Astrocyte of the spinal cord (primary cell): ENCODE measurements around the gene KCNIP3.
"Not testable (repeated sequence)": the region's sequence is repeated elsewhere in the genome, so short reads cannot be mapped to it uniquely, and the experiment has no call there.

Source experiments
- DNase-seq: peaks from one replicate; pipeline ENCODE4 v3.0.0; 2011; ENCODE audit warnings: low read depth, low spot score
- H3K4me3 ChIP-seq: 2 replicates; pipeline ENCODE4 v1.5.1; 2011; ENCODE audit warnings: low read depth, mild to moderate bottlenecking, low read length, moderate library complexity
- CTCF ChIP-seq: IDR thresholded peaks from 2 replicates; pipeline ENCODE4 v1.5.1; 2012; ENCODE audit warnings: low read depth, mild to moderate bottlenecking, low read length, inconsistent platforms
- in situ Hi-C: cut with HindIII; loops from 2 replicates; pipeline ENCODE4 v1.10.0; 2017; ENCODE audit warnings: low sequenced_read_pairs

KCNIP3 gene

GRCh38 chr2:95399061-95399460, 101.9 kb downstream of the KCNIP3 start:
- H3K4me3 ChIP-seq = no peak overlapping the region
- in situ Hi-C loops = no loop called here
- no peak for DNase-seq
- no peak for TF ChIP-seq CTCF

GRCh38 chr2:95401480-95401879, 104.3 kb downstream of the KCNIP3 start:
- no peak for TF ChIP-seq CTCF
- H3K4me3 ChIP-seq = peak overlapping the region; percentile 97
- in situ Hi-C loops = no loop called here
- DNase-seq = no peak

GRCh38 chr2:95402004-95402369, 104.8 kb downstream of the KCNIP3 start:
- in situ Hi-C loops, DNase-seq: not testable (repeated sequence)
- peak overlapping the region; percentile 97 for H3K4me3 ChIP-seq

- peak; percentile 88 for DNase-seq
- H3K4me3 ChIP-seq = peak within 1 kb of the TSS; percentile 97
- in situ Hi-C loops = no loop called here
- TF ChIP-seq CTCF = no peak
These were observed 105.4 kb downstream of the KCNIP3 start, which contains the start of gene FAHD2A for GRCh38 chr2:95402370-95403203. Gene FAHD2A, plus strand, starts transcription at chr2:95402708. Its CDS starts 2,851 bp downstream, at chr2:95405559.

- peak overlapping the region; percentile 97 for H3K4me3 ChIP-seq
- in situ Hi-C loops = not testable (repeated sequence)
- peak; percentile 36 for DNase-seq
- TF ChIP-seq CTCF = peak; percentile 58
These were observed 106.1 kb downstream of the KCNIP3 start for GRCh38 chr2:95403204-95403721.

- peak overlapping the region; percentile 97 for H3K4me3 ChIP-seq
- DNase-seq, in situ Hi-C loops: not testable (repeated sequence)
These were observed 106.7 kb downstream of the KCNIP3 start for GRCh38 chr2:95403824-95404223.

GRCh38 chr2:95404676-95405075, 107.5 kb downstream of the KCNIP3 start:
- H3K4me3 ChIP-seq, in situ Hi-C loops, DNase-seq: not testable (repeated sequence)

GRCh38 chr2:95411239-95411638, 114.1 kb downstream of the KCNIP3 start:
- DNase-seq = peak; percentile 79
- in situ Hi-C loops, H3K4me3 ChIP-seq: not testable (repeated sequence)
